VCaP (cell line): ENCODE results near the gene PDZD7.

Experiments
- H3K27ac ChIP-seq: fragments of 450-650 bp; 2 replicates; pipeline ENCODE4 v1.5.1; 2017
- TF ChIP-seq, protein P1 (sequence below): fragments of 450-650 bp; conservative IDR thresholded peaks from 2 replicates; pipeline ENCODE4 v1.5.1; 2017; ENCODE audit warnings: mild to moderate bottlenecking, moderate library complexity

Gene PDZD7

DNA sequence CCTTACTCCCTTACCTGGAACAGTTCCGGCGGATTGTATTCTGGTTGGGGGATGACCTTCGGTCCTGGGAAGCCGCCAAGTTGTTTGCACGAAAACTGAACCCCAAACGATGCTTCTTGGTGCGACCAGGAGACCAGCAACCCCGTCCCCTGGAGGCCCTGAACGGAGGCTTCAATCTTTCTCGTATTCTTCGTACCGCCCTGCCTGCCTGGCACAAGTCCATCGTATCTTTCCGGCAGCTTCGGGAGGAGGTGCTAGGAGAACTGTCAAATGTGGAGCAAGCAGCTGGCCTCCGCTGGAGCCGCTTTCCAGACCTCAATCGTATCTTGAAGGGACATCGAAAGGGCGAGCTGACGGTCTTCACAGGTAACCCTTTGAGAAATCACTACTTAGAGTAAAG, 41.8 kb downstream of the PDZD7 start:
- H3K27ac ChIP-seq, result peak overlapping the region; percentile 91; the same call in 1 of the 2 replicates
- TF ChIP-seq, protein P1, sequence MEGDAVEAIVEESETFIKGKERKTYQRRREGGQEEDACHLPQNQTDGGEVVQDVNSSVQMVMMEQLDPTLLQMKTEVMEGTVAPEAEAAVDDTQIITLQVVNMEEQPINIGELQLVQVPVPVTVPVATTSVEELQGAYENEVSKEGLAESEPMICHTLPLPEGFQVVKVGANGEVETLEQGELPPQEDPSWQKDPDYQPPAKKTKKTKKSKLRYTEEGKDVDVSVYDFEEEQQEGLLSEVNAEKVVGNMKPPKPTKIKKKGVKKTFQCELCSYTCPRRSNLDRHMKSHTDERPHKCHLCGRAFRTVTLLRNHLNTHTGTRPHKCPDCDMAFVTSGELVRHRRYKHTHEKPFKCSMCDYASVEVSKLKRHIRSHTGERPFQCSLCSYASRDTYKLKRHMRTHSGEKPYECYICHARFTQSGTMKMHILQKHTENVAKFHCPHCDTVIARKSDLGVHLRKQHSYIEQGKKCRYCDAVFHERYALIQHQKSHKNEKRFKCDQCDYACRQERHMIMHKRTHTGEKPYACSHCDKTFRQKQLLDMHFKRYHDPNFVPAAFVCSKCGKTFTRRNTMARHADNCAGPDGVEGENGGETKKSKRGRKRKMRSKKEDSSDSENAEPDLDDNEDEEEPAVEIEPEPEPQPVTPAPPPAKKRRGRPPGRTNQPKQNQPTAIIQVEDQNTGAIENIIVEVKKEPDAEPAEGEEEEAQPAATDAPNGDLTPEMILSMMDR, result no peak

GRCh38 chr10:100988166-100988565, 42.8 kb downstream of the PDZD7 start:
- H3K27ac ChIP-seq, result peak overlapping the region; percentile 91
- TF ChIP-seq, protein P1, result no peak

GRCh38 chr10:100987685-100988049, 43.3 kb downstream of the PDZD7 start:
- TF ChIP-seq, protein P1, result no peak
- H3K27ac ChIP-seq, result peak overlapping the region; percentile 91

GRCh38 chr10:100986952-100987684, 43.8 kb downstream of the PDZD7 start, which contains the start of the genes MRPL43 and TWNK:
TSS of gene MRPL43 (minus strand) at chr10:100987497. CDS start at chr10:100987443, 54 bp downstream.
TSS of gene TWNK (plus strand) at chr10:100987543. CDS start at chr10:100988211, 668 bp downstream.
- H3K27ac ChIP-seq, result peak within 1 kb of the TSS; percentile 91
- TF ChIP-seq, protein P1, result no peak

- H3K27ac ChIP-seq, result peak overlapping the region; percentile 91
- TF ChIP-seq, protein P1, result no peak
These were observed 44.3 kb downstream of the PDZD7 start for GRCh38 chr10:100986623-100986951.

DNA sequence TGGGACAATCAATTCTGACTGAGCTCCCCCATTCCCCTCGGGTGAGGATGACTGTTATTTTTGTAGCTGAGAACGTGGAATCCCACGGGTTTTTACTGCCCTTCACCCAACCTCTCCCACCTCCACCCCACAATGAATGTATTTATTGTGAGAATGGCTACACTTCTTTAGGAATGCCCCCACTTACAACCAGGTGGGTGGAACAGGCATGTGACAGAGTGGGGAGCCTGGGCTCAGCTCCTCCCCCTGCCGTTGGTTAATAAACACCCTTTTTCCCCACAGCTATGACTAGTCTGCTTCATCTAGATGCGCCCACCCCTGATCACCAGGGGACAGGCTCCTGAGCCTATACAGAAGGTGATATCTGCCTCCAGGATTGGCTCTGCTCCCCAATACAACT, 45.6 kb downstream of the PDZD7 start:
- H3K27ac ChIP-seq, result no peak overlapping the region

GRCh38 chr10:100984672-100985177, 46.2 kb downstream of the PDZD7 start:
- H3K27ac ChIP-seq, result no peak overlapping the region
- TF ChIP-seq, protein P1, result no peak

More for the DNA sequence above, 45.6 kb downstream of the PDZD7 start:
- TF ChIP-seq, protein P1, result no peak
